GM21619 (cell line): ENCODE results near the gene SLC50A1.
"Not testable (repeated sequence)": the region's sequence is repeated elsewhere in the genome, so short reads cannot be mapped to it uniquely, and the experiment has no call there.

ENCODE experiments used
- ATAC-seq: cut with Tn5 transposase; IDR thresholded peaks from one replicate; pipeline ENCODE4 v1.9.1; 2021; ENCODE audit not compliant: unreplicated experiment

The SLC50A1 gene

DNA sequence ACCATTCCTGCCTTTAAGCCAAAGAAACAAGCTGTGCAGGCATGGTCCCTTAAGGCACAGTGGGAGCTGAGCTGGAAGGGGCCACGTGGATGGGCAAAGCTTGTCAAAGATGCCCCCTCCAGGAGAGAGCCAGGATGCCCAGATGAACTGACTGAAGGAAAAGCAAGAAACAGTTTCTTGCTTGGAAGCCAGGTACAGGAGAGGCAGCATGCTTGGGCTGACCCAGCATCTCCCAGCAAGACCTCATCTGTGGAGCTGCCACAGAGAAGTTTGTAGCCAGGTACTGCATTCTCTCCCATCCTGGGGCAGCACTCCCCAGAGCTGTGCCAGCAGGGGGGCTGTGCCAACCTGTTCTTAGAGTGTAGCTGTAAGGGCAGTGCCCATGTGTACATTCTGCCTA, 1.3 kb upstream of the SLC50A1 start:
- no peak for ATAC-seq

DNA sequence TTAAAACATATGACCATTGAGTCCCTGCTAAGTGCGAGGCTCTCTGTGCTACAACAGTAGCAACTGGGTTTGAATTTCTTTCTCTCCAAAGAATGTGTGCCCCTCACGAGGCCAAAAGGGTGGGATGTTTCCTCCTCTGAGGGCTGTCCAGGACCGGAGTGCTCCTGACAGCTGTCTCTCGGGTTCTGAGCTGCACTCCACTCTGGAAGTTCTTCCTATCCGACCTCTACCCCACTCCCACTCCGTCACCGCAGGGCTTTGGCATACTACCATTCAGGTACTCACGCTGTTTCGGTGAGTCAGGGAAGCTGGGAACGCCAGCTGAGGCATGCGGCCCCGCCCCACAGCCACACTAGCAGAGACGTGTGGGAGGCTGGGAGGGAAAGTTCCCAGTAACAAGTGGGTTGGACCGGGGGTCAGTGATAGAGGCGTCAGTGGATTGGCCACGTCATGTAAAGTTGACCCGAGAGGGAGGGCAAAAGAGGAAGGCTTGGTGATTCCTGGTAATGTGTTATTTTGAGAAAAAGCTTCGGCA, 705 bp upstream of the SLC50A1 start:
- no peak for ATAC-seq

DNA sequence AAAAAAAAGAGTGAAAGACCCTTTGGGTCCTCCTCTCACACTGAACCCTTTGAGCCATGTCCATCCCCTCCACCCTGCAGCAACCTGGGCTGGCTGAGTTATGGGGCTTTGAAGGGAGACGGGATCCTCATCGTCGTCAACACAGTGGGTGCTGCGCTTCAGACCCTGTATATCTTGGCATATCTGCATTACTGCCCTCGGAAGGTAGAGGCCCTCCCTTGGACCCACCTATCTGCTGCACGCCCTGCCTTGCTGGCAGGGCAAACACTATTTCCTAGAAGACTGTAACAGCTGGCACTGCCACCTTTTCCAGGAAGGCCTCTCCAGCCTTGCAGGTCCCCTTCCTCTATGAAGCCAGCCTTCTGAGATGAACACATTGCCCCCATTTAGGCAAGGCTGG, 1.1 kb downstream of the SLC50A1 start:
- ATAC-seq: no peak

DNA sequence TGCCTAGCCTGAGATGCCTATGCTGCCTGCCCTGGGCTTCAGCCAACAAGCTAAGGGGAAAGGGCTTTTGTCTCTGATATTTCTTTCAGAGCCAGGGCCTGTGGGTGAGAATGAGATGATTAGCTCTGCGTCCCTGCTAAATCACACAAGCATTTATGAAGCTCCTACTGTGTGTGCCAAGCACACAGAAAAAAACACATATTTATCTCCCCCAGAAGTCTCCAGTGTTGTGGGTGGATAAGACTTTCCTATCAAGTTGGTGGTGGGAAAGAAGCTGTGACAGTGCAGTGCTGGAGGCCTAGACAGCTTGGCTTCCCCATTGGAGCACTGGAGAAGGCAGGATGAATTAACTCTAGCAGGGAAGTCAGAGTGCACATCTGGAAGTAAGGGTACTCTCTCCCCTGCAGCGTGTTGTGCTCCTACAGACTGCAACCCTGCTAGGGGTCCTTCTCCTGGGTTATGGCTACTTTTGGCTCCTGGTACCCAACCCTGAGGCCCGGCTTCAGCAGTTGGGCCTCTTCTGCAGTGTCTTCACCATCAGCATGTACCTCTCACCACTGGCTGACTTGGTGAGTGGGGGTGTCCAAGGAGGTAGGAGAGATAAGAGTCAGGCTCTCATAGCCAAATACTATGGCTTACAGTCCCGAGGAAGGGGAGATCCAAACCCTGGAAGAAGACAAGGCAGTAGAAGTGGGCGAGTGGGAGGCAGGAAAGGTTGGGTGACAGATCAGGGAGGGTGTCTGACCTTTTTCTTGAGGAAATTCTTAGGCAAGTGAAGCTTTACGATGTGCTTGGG, 1.7 kb downstream of the SLC50A1 start:
- no peak for ATAC-seq

- peak; percentile 66 for ATAC-seq
These were observed 4.4 kb downstream of the SLC50A1 start, which contains the start of gene DPM3 for GRCh38 chr1:155139895-155140629. Gene DPM3, minus strand, starts transcription at chr1:155140531. Its CDS starts 291 bp downstream, at chr1:155140240.

DNA sequence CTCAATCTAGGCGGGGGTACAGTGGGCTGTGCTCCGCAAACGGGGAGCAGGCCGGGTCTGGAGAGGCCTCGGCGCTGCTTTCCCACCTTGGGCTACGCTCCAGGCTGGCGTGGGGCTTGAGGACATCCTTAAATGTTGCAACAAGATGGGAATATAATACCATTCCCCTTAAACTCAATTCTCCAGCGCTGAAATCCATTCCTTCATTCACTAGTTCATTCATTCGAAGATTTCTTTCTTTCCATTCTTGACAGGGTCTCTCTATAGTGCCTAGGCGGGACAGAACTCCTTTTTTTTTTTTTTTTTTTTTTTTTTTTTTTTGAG, 4.9 kb downstream of the SLC50A1 start:
- no peak for ATAC-seq

- no peak for ATAC-seq
These were observed 6.1 kb downstream of the SLC50A1 start for GRCh38 chr1:155141749-155142148.

DNA sequence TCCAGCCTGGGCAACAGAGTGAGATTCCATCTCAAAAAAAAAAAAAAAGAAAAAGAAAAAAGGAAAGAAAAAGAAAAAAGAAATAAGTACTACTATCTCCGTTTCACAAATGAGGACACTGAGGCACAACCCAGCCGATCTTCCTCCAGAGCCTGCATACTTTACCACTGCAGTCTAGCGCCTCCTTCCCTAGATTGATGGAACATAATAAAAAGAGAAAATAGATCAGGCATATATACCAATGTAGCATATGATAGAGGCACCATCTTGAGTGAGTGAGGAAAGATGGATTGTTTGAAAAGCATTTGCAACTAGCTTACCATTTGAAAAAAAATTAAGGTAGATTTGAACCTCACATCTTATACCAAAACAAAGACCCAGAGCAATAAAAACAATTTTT, 9.8 kb downstream of the SLC50A1 start:
- ATAC-seq: no peak

- not testable (repeated sequence) for ATAC-seq
These were observed 20.5 kb downstream of the SLC50A1 start for GRCh38 chr1:155155996-155156643.

- ATAC-seq: no peak
These were observed 23.3 kb downstream of the SLC50A1 start for GRCh38 chr1:155158991-155159390.

- no peak for ATAC-seq
These were observed 24.5 kb downstream of the SLC50A1 start for GRCh38 chr1:155160128-155160527.

DNA sequence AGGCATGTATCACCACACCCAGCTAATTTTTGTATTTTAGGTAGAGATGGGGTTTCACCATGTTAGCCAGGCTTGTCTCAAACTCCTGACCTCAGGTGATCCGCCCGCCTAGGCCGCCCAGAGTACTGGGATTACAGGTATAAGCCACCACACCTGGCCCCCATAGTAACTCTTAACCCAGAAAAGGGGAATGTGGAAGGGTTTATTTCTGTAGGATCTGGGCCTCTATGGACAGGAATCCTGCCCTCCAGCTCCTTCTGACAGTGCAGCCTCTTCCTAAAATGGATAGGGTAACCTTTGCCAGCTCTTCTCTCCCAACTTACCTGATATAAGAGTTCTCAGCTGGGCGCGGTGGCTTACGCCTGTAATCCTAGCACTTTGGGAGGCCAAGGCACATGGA, 27.0 kb downstream of the SLC50A1 start:
- ATAC-seq: not testable (repeated sequence)

- ATAC-seq: not testable (repeated sequence)
These were observed 28.1 kb downstream of the SLC50A1 start for GRCh38 chr1:155163785-155164184.

DNA sequence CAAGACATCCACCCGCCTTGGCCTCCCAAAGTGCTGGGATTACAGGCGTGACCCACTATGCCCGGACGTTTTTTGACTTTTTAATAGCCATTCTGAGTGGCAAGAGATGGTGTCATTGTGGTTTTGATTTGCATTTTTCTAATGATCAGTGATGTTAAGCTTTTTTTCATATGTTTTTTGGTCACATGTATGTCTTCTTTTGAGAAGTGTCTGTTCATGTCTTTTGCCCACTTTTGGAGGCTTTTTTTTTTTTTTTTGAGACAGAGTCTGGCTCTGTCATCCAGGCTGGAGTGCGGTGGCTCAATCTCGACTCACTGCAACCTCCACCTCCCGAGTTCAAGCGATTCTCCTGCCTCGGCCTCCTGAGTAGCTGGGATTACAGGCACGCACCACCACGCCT, 29.0 kb downstream of the SLC50A1 start:
- not testable (repeated sequence) for ATAC-seq

GRCh38 chr1:155166051-155166470, 30.4 kb downstream of the SLC50A1 start:
- ATAC-seq: no peak

GRCh38 chr1:155166471-155167165, 31.0 kb downstream of the SLC50A1 start:
- ATAC-seq: no peak

- no peak for ATAC-seq
These were observed 31.8 kb downstream of the SLC50A1 start for GRCh38 chr1:155167166-155168104.

DNA sequence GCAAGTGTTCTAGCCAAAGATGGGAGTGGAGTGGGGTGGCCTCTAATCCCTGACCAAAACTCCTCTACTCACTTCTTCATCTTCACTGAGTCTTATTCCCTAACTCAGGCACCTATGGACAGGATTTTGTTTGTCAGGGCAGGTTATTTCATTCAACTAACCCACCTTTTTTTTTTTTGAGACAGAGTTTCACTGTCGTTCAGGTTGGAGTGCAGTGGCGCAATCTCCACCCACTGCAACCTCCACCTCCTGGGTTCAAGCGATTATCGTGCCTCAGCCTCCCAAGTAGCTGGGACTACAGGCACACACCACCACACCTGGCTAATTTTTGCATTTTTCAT, 32.4 kb downstream of the SLC50A1 start:
- not testable (repeated sequence) for ATAC-seq

GRCh38 chr1:155168456-155169210, 33.0 kb downstream of the SLC50A1 start:
- ATAC-seq: no peak
